HG03354 (cell line): ENCODE data around the gene GNB1L.
"Not testable (repeated sequence)": the region's sequence is repeated elsewhere in the genome, so short reads cannot be mapped to it uniquely, and the experiment has no call there.

ENCODE experiments used
- ATAC-seq: cut with Tn5 transposase; IDR thresholded peaks from one replicate; pipeline ENCODE4 v1.9.1; 2021; ENCODE audit warnings: mild to moderate bottlenecking; ENCODE audit not compliant: unreplicated experiment, poor library complexity, severe bottlenecking

Gene GNB1L

DNA sequence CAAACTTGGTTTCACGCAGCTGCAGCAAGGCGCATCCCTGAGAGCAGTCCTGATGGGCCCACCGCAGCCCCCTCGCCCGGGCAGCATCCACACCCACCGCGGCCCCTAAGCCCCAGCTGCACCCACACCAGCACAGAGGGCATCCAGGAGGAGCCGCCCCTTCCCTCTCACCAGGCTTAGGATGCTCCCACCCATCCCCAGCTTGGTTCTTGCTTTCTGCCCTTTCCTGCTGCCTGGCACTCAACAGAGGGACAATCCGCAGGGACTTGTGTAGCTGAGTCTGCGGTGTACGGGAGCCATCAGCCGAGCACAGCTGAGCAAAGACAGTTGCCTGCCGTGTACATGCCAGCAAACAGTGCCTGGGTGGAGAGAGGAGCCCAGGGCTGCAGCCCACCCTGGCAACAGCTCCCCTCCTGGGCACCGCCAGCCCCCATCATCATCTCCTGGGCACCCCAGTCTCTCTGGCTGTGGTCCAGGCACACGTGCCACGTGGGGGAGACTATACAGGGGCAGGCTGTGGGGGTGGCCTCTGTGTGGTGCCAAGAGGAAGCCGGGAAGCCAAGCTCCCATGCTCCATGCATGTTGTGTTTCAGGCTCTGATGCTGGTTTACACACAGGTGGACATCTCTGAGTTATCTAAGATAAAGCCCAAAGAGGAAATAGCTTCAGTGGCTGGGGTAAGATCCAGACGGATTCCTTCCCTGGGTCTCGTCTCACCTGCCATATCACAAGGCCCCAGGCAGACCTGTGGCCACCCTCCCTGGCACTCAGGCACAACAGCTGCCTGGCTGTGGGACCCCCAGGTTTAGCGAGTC, 36.0 kb upstream of the GNB1L start:
- no peak for ATAC-seq

DNA sequence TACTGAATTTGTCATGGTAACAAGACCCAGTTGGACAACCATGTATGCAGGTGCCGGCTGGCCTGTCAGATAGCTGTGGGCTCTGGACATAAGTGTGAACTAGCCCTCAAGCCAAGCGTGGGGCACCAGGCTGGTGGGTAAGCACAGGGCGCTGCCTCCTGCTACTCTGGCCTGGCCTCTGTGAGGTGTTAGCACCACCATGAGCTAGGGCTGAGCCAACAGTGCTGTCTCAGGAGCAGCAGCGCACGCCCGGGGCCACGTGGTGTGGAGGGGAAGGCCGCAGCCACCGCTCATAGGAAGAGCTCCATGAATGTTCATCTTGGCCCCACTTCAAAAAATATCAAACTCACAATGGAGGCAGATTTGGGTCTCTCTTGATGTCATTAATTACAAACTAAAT, 35.3 kb upstream of the GNB1L start:
- no peak for ATAC-seq

DNA sequence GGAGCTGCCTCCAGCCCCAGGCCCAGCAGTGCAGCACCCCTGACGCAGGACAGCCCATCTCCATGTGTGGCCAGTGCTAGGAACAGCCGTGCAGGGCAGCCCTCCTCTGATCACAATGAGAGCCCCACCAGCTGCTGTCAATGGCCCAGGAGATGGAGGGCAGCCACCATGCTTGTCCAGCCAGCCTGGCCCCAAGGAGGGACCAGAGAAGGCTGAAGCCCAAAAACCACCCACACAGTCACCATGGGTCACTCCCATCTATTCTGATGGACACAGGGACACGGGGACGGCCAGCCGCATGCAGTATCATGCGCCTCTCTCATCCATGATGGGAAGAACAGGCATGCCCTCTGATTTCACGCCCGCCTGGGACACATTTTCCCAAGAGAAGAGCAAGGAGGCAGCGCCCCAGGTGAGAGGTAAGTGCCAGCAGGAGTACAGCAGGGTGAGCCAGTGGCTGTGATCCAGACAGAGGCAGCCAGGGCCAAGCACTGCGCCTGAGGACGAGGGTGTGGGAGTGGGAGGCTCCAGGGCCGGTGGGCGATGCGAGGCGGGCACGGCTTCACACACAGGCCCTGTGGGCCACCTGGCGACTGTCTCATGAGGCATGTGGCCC, 33.6 kb upstream of the GNB1L start:
- ATAC-seq, result no peak

DNA sequence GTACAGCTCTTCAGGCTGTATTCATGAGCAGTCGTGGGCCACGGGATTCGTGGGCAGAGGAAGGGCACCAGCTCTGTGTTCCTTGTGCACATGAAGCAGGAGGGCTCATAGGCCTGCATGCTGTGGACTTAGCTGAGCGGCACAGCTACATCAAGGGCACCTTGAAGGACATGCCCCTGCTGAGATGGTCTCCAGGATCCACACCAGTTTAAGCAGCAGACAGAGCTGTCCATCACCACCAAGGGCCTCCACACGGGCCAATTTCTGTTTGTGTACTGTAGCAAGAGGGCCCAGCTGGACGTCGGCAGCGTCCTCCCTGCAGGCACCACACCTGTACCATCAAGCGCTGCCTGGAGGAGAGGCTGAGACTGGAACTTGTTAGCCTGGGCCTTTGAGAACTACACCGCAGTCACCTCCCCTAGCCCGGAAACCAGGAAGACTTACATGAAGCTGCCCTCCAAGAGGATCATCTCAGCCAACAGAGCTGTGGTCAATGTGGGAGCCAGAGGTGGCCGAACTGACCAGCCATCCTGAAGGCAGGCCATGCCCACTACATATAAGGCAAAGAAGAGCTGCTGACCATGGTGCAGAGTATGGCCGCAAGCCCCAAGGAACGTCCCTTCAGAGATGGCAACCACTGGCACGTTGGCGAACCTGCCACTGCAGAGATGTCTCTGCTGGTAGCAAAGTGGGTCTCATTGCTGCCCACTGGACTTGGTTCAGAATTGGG, 32.7 kb upstream of the GNB1L start:
- ATAC-seq, result no peak

DNA sequence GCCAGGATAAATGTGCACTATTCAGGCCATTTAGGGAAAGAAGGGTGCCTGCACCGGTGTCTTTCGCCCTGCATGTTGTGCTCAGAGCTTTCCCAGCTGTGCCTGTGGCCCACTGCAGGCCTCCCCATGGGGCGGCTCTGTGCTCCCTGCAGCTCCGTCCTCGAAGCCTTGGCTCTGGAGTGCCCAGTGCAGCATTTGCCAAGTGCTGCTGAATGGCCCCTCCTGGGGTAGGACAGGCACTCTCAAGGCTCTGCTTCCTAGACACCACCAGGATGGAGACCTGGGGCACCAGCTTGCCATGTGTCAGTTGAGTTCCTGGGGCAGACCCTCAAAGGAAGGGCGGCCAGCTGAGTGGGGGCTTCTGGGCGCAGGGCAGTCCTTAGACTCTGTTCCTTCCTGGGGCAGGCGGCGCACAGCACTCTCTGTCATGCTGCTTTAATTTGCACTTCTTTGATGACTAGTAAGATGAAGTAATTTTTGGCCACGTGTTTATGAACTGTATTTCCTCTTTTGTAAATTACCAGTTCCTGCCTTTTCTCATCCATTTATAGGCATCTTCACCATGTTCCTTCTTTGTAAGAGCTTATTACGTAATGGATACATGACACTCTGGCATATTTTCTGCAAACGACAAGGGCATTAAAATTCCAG, 32.1 kb upstream of the GNB1L start:
- no peak for ATAC-seq

DNA sequence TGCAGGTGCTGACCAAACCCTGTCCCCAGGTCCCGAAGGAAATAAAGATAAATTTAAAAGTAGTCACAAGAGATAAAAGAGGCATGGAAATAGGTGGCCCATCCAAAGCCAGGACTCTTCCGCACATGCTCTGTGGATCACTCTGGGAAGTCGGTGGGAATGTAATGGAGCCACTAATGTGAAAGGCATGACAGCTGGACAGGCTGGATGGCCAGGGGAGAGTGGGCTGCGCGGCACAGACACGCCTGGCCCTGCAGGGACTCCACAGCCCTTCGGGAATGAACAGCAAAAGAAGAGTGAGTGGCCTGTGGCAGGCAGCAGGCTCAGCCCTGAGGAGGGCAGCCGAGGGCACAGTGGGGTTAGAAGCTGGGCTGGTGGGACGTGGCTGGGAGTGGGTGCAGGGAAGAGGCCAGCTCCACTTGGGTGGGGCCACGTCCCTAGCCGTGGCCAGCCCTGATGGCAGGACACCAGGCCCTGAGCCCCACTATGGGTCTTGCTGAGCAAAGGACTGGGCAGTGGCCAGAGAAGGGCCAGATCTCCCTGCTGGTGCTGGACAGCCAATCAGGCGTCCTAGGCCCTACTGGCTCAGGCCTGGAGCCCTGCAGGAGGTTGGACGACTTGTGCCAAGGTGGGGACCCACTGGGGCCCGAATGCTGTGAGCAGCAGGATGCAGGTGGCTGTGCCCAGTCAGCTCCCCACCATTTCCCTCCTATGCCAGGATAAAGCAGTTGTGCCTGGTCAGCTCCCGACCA, 31.3 kb upstream of the GNB1L start:
- ATAC-seq, result no peak

DNA sequence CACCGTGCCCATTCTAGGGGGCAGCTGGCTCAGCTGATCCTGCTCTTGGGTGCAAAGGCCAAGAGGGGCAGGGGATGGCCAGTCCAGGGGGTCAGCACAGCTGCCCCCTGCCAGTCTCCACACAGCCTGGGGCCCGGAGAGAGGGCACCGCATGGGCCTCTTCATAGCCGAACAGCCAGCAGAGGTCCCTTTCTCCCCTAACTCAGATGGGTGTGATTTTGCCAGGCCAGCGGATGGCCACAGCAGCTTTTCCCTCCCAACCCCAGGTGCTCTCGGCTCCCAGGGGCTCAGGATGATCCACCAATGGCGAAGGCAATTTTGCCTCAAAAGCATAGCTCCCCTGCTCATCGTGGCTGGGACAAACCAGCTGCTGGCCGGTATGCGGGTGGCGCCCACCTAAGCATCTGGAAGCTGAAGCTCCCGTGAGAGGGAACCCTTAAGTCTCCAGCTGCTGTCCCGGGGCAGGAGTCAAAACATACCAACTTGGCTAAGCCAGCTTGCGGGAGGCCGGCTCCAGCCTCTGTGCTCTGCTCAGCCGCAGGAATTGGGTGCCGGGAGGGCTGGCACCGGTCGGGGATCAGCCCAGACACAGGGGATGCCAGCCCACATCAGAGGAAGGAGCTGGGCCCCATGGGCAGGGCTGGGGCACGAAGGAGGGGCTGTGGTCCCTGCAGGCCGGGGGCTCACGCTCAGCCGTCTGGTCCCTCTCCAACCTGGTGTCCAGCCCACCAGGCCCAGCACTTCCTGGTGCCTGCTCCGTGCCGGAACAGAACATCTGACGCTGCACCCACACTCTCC, 30.5 kb upstream of the GNB1L start:
- ATAC-seq, result no peak

DNA sequence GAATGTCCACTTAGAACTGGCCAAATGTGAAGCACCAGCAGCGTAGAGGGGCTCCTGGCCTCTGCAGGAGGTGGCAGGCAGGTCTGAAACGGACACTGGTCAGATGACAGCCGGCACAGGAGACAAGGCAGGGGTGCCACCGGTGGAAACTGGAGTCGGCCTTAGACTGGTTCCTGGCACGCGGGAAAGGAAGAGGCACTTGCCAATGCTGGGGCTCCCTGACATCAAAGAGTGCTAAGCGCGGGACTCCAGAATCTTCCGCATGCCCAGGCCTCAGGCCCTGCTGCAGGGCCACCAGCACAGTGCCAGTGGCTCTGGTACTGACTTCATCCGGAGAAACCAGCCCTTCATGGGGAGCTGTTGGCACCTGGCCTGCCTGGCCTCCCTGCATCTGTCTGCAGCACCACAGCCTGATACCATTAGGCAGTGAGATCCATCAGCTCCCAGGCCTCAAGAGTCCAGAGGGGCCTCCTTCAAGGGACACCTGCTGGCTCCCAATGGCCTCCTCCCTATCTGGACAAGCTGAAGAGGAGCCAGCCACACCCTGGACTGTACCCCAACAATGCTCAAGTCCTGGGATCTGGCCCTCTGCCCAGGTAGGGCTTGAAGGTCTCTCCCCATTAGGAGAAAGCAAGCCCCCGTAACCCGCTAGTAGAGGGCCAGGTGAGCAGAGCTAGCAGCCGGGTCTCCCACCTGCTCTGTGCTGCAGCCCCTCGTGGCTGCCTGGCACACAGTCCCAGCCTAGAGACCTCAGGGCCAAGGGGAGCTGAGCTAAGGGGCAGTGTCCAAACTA, 29.7 kb upstream of the GNB1L start:
- ATAC-seq, result no peak

DNA sequence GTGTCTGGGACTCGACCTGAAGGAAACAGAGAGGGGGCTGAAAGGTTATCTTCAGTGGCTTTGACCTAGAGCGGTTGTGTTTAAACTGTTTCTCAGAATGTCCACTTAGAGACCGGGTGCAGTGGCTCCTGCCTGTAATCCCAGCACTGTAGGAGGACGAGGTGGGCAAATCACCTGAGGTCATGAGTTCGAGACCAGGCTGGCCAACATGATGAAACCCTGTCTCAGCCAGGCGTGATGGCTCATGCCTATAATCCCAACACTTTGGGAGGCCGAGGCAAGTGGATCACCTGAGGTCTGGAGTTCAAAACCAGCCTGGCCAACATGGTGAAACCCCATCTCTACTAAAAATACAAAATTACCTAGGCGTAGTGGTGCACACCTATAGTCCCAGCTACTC, 28.8 kb upstream of the GNB1L start:
- not testable (repeated sequence) for ATAC-seq

DNA sequence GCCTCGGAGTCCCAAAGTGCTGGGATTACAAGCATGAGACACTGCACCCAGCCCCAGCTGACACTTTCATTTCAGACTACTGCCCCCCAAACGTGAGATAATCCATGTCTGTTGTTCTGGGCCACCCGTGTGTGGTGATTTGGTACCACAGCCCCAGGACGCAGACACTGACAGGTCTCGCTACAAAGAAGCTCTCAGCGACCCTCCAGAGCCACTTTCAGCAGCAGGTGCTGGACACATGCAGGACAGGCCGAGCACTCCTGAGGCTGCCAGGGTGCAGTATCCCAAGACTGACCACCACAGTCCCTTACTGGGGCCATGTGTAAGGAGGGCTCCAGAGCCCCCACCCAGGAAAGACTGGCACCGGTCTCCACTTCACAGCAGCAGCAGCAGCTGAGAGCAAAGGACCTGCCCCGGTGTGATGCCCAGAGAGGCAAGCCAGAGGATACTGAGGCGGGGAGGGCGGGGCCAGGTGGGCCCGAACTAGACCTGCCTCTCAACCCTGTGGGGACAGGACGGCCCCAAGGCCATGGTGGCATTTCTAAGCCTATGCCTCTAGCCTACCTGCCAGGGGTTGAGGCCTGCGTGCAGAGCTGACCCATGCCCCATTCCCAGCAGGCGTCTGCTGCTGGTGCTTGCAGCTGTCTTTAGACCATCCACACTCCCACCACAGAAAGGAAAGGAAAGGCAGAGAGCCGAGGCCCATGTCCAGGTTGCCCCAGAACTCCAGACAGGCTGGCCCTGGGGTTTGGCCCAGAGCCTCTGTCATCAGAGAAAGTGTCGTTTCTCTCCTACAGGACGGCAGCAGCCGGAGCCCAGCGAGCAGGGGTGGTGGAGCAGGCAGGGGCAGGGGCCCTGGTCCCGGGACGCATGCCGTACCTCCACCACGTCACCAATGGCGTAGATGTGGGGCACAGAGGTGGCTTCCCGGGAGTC, 28.0 kb upstream of the GNB1L start:
- ATAC-seq, result no peak

DNA sequence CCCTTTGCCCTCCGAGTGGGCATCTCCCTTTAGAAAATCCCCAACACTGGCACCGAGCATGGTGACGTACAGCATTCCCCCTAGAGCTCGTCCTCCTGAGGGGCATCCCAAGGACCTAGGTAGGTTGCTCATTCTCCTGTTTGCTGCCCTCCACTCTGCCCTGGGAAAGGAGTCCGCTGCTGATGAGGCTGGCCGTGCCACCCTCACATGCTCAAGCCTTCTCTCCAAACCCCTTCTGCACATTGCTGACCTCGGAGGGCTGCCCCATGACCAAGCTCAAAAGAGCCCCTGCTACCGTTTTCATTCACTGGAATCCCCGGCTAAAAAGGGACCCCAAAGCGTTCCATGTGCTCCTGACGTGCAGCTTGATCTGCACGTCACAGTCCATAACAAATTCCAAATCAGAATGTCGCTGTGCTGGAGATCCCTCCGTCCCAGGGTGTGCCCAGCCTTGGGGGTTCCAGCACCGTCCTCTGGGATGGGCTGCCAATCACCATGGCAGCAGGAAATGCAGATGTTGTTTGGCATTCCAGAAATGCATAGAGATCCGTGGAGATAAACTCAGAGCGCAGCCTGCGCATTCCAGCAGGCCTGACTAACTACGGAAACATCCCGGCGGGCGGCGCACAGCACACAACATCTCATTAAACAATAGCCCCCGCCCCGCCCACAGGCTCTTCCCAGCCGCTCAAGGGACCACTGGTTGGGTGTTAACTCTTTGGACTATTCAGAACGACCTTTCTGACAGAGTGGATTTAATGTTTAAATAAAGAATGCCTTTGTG, 26.3 kb upstream of the GNB1L start:
- no peak for ATAC-seq

DNA sequence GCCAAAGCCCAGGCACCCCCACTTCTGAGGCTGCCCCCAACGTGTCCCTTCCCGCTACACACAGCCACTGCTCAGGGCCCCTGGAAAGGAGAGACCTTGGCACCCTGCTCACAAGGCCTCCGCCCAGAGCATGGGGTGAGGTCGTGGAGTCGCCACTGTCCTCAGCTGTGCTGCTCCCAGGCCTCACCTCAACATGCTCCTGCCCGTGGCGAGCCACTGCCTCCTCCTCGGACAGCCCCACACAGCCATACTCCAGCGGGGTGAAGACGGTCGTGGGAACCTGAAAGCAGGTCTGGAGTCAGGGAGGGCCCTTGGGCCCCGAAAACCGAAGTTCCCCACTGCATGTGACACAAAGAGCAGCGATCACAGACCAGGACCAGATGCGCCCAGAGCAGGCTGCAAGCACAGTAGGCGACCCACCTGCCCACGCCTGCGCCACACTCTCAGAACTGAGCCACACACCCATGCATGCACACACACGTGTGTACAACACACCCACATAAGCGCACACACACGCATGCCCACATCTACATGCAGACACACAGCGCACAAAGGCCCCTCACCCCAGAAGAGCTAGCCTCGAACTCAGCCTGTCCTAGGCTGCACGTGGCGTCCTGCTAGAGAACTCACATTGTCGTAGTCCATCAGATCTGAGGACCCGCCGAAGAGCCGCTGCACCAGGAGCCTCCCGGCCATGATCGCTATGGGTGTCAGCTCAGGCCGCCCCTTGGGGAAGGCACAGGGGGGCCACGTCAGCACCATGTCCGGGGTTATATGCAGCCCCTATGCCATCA, 25.5 kb upstream of the GNB1L start:
- no peak for ATAC-seq

DNA sequence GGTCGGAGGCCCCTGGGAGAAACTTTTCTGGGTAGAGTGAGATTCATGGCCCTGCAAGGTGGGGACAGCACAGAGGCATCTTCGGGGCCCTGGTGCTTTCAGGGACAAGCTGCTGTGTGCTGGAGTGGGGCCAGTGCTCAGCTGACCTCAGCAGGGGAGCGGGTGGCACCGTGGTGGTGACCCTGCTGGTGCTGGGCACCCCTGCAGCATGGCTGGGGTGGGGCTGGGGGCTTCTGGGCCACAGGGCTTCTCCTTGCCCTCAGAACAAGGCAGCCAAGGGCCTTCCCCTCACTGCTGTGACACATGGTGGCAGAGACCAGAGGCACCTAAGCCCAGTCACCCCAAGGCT, 24.9 kb upstream of the GNB1L start:
- ATAC-seq, result no peak

DNA sequence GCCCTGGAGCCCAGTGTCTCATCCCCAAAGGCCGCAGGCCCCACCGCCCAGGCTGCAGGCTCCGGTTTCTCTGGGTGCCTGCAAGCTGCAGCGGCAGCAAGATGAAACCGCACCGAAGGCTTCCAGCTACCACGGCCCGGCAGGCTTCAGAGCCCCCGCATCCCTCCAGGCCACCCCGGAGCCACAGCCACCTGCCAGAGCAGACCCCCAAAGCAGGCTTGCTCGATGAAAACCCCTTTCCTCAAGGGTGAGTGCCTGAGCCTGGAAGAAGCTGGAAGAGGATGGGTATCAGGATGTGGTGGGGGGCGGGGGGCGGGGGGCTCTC, 24.5 kb upstream of the GNB1L start:
- no peak for ATAC-seq

DNA sequence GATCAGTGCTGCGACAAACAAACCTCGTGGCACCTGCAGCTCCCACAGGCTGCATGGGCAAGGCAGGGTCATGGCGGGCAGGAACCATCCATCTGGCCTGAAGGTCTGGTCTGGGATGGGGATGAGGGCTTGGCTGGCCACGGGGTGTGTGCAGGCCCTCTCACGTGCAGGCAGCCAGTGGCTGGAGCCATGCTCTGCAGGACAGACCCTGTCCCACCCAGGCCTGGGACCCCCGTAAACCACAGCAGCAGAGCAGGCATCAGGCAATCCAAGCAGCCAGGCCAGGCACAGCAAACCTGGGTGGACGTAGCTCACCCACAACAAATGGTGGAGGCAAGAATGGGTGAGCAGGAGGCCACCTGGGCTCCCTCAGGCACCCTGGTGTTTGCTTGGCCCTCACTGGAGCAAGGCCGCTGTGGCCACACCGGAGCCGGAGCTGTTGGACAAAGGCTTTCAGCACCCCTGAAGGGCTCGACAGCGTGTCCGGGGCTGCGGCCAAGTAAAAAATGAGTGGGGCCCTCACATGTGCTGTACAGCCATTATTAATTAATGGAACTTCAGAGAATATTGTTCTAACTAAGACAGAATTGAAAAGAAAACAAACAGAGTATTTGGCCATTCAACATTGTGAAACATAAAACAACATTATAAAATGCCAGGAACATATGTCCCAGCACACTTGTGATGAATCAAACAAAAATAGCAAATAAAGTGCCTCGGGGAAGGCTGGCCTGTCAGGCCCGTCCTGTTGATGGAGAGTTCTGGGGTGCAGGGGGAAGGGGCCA, 24.0 kb upstream of the GNB1L start:
- no peak for ATAC-seq
